ENCODE data around the gene CPAMD8.
"Not testable (repeated sequence)": the region's sequence is repeated elsewhere in the genome, so short reads cannot be mapped to it uniquely, and the experiment has no call there.

The CPAMD8 gene

DNA sequence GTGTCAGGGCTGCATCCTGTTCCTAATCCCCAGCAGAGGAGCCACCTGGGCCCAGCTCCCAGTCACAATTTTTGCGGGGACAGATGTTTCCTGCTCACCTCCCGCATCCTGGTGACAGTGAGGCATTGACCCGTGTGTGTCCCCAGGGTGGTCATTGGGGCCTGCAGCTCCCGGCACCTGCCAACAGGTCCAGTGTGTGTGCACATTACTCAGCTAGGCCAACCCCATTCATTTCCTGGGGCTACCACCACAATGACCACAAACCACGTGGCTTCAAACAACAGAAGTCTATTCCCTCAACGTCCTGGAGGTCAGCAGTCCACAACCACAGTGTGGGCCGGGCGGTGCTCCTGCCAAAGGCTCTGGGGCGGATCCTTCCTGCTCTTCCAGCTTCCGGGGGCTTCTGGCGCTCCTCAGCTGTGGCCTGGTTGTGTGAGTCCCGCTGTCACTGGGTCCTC lies 149.7 kb downstream of the CPAMD8 start:
- no peak for DNase-seq (ENCODE audit: low read depth in 2 of 3, low spot score in 2 of 3)

GRCh38 chr19:16875584-16876555 lies 150.7 kb downstream of the CPAMD8 start:
- no peak for DNase-seq (ENCODE audit: low read depth in 2 of 3, low spot score in 2 of 3)

GRCh38 chr19:16874978-16875299 lies 151.7 kb downstream of the CPAMD8 start:
- DNase-seq (ENCODE audit: low read depth in 2 of 3, low spot score in 2 of 3) = not testable (repeated sequence)

DNA sequence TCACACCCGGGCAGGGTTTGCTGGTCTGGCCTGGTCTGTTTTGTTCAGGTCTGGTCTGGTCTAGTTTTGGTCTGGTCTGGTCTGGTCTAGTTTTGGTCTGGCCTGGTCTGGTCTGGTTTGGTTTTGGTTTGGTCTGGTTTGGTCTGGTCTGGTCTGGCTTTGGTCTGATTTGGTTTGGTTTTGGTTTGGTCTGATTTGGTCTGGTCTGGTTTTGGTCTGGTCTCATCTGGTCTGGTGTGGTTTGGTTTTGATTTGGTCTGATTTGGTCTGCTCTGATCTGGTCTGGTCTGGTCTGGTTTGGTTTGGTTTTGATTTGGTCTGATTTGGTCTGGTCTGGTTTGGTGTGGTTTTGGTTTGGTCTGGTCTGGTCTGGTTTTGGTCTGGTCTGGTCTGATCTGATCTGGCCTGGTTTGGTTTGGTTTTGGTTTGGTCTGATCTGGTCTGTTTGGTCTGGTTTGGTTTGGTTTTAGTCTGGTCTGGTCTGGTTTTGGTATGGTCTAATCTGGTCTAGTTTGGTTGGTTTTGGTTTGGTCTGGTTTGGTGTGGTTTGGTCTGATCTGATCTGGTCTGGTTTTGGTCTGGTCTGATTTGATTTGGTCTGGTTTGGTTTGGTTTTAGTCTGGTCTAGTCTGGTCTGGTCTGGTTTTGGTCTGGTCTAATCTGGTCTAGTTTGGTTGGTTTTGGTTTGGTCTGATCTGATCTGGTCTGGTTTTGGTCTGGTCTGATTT lies 152.2 kb downstream of the CPAMD8 start:
- no peak for DNase-seq (ENCODE audit: low read depth in 2 of 3, low spot score in 2 of 3)

GRCh38 chr19:16873594-16873993 lies 153.0 kb downstream of the CPAMD8 start:
- DNase-seq (ENCODE audit: low read depth in 2 of 3, low spot score in 2 of 3) = no peak

- no peak for DNase-seq (ENCODE audit: low read depth in 2 of 3, low spot score in 2 of 3)
Measured at GRCh38 chr19:16872728-16873127, 153.9 kb downstream of the CPAMD8 start.

DNA sequence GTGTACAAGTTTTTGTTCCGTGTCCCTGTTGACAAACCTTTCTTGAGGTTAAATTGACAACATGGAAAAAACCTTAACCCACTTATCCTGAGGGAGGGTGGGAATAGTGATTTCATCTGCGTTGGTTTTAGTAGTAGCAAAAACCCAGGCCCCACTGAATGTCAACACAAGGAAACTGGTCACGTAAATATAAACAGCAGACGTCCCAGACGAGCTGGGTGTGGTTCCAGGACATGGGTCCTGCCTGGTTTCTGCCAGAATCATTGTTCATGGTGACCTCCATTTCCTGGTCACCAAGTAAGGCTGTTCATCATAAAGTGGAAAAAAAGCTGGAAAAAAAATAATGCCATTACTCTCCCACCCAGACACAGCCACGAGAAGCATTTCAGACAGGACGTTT lies 154.7 kb downstream of the CPAMD8 start:
- DNase-seq (ENCODE audit: low read depth in 2 of 3, low spot score in 2 of 3) = no peak

DNA sequence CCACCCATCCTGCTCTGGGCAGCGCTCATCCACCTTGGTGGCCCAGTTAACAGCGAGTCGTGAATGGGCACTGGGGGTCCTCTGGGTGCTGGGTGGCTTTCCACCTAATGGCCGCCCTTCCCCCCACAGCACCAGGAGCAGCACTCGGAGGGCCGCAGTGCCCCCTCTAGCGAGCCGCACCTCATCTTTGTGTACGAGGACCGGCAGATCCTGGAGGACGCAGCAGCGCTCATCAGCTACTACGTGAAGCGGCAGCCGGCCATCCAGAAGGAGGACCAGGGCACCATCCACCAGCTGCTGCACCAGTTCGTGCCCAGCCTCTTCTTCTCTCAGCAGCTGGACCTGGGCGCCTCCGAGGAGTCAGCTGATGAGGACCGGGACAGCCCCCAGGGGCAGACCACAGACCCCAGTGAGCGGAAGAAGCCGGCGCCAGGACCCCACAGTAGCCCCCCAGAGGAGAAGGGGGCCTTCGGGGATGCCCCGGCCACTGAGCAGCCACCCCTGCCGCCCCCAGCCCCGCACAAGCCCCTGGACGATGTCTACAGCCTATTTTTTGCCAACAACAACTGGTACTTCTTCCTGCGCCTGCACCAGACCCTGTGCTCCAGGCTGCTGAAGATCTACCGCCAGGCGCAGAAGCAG lies 157.2 kb downstream of the CPAMD8 start:
- no peak for DNase-seq (ENCODE audit: low read depth in 2 of 3, low spot score in 2 of 3)

DNA sequence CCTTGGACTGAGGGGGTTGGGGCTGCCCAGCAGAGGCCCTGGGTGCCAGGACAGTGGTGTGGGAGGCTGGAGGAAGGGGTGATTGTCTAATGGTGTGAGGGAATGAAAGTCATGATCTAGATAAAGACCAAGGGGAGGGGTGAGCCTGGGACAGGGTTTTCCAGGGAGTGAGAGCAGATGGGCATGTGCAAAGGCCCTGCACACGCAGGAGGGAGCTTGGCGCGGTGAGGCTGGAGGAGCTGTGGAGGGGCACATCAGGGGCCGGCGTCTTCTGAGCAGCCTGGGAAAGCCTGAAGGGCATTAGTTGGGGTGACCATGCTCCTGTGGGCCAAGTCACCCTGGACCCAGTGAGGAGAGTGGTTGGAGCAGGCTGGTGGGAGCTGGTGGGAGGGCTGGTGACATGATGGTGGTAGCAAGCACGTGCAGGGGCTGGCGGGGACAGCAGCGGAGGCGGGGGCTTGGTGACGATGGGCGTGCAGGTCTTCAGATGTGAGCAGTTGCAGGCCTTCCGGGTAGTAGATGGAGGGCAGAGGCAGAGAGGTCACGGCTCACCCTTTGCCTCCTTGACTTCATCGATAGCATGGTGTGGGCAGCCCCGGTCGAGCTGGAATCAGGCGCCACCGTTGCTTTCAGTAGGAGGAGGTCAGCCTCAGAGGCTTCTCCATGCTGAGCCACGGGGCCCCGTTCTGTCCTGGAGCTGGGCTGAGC lies 158.0 kb downstream of the CPAMD8 start:
- DNase-seq (ENCODE audit: low read depth in 2 of 3, low spot score in 2 of 3) = no peak

DNA sequence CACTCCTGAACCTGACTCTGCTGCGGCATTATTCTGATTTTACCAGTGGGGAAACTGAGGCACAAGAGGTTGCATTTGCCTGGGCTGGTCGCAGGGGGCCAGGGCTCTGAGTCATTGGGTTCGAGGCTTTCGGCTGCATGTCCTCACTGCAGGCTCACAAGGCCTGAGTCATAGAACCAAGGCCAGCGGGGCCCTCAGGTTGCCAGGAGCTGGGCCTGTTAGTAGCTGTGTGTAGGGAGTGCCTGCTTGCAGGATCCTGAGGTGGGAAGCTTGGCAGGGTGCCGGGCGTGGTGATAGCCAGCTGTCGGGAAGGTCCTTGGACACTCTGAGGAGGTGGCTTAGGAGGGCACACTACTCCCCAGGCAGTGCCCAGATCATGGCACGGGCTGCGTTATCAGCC lies 159.4 kb downstream of the CPAMD8 start:
- DNase-seq (ENCODE audit: low read depth in 2 of 3, low spot score in 2 of 3) = no peak

- no peak for DNase-seq (ENCODE audit: low read depth in 2 of 3, low spot score in 2 of 3)
Measured at GRCh38 chr19:16862826-16863415, 163.7 kb downstream of the CPAMD8 start.

DNA sequence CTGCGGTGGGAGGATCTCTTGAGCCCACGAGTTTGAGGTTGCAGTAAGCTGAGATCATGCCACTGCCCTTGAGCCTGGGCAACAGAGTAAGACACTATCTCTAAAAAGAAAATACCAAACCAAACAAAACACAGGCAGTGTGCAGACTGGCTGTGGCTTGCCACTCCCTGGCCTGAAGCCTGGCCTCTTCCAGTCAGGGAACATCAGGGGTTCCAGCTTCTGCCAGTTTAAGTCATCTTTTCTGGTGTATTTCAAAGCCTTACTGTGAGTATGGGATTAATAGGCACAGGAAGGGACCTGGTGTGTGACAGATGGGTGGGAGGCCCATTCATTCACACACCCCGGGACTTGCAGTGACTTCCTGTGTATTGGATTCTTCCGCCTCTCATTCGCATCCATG lies 164.8 kb downstream of the CPAMD8 start:
- no peak for DNase-seq (ENCODE audit: low read depth in 2 of 3, low spot score in 2 of 3)

GRCh38 chr19:16861011-16861410 lies 165.6 kb downstream of the CPAMD8 start:
- DNase-seq (ENCODE audit: low read depth in 2 of 3, low spot score in 2 of 3) = no peak

GRCh38 chr19:16860118-16860517 lies 166.5 kb downstream of the CPAMD8 start:
- no peak for DNase-seq (ENCODE audit: low read depth in 2 of 3, low spot score in 2 of 3)

GRCh38 chr19:16859626-16860025 lies 167.0 kb downstream of the CPAMD8 start:
- no peak for DNase-seq (ENCODE audit: low read depth in 2 of 3, low spot score in 2 of 3)

DNA sequence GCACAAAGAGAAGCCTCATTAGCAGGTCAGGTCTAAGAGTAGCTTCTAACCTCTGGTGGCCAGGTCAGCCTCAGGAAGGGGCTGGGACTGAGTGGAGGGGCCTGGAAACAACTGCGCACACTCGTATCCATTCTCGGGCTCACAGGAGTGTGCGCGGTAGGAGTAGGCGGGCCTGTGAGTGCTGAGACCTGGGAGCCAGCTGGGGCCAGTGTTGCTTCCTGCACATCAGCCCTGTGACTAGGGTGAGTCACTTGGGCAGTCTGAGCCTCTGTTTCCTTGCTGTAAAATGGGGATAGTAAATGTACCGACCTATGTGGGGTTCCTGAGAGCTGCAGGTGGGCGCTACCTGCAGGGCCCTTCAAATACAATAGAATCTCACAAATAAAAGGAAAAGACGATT lies 170.5 kb downstream of the CPAMD8 start:
- no peak for DNase-seq (ENCODE audit: low read depth in 2 of 3, low spot score in 2 of 3)

GRCh38 chr19:16853066-16853465 lies 173.5 kb downstream of the CPAMD8 start:
- DNase-seq (ENCODE audit: low read depth in 2 of 3, low spot score in 2 of 3) = no peak

- DNase-seq (ENCODE audit: low read depth in 2 of 3, low spot score in 2 of 3) = no peak
Measured at GRCh38 chr19:16851031-16851712, 175.4 kb downstream of the CPAMD8 start.

DNA sequence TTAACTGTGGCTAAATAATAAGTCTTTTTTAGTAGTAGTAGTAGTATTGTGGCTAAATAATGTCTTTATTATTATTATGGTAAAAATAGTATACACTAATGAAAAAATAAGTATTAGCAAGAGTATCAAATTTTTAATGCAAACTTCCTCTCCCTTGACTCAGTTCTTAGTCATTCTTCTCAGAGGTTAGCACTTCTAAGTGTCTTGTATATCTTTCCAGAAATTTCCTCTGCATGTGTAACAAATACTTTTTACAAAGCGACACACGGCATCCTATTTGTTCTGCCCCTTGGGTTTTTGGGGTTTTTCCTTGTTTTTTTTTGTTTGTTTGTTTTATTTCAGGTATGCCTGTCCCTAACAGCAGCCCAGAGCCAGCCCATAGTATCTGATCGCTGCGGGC lies 176.5 kb downstream of the CPAMD8 start:
- no peak for DNase-seq (ENCODE audit: low read depth in 2 of 3, low spot score in 2 of 3)

GRCh38 chr19:16849168-16849567 lies 177.4 kb downstream of the CPAMD8 start:
- DNase-seq (ENCODE audit: low read depth in 2 of 3, low spot score in 2 of 3) = no peak
